ENCODE results near the gene TRMT61A. TPM values are rescaled to one million over a fixed set of nuclear protein-coding genes. Genes with fewer than 3 reads are reported as not detected.

TRMT61A gene
- total RNA-seq, 1 experiment from 2014 or later: 25.9 TPM

DNA sequence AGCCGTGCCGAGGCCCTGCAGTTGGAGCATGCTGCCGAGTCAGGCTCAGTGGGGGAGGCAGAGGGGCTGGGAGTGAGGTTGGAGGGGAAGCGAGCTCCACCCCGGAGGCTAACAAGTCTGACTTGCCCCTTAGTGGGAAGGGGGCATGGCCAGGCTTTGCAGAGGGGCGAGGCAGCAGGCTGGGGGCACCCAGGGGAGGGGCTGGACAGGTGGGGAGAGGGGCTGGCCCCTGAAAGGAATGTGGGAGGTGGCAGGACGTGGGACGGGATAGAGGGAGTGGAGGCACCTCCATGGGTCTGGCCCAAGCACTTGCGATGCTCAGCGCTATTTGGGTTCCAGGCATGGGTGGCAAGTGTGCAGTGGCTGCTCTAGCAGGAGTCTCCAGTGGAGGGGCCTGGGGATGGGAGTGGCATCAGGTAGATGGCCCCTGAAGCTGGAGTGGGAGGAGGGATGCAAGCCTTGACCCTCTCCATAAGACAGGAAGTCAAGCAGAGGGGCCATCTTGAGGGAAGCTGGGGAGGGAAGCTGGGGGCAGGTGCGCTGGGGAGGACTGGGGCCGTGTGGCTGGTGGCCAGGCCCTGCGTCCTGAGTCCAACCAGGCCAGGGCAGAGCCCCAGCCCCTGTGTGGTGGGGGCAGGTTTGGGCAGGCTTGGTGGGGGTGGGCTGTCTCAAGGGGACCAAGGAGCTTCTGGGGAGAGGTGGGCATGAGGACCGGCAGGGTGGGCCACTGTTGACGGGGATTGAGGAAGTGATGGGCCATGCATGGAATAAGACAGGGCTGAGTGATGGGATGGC is 2.6 kb downstream of the TRMT61A start:
- Mint-ChIP-seq H3K27me3 (ENCODE audit: unreplicated experiment) (no peaks in the 10 kb centered on the region), H3K4me1 (ENCODE audit: low read depth, unreplicated experiment) (peaks cover 16% of the 10 kb centered on the region), H3K4me3 (ENCODE audit: low read depth, unreplicated experiment) (no peak overlapping the region), H3K36me3 (ENCODE audit: insufficient read depth, unreplicated experiment) (peaks cover 48% of the 10 kb centered on the region), H3K27ac (ENCODE audit: unreplicated experiment) (no peak overlapping the region), H3K9me3 (ENCODE audit: low read depth, unreplicated experiment) (no peaks in the 10 kb centered on the region)
- TF ChIP-seq, protein P1, sequence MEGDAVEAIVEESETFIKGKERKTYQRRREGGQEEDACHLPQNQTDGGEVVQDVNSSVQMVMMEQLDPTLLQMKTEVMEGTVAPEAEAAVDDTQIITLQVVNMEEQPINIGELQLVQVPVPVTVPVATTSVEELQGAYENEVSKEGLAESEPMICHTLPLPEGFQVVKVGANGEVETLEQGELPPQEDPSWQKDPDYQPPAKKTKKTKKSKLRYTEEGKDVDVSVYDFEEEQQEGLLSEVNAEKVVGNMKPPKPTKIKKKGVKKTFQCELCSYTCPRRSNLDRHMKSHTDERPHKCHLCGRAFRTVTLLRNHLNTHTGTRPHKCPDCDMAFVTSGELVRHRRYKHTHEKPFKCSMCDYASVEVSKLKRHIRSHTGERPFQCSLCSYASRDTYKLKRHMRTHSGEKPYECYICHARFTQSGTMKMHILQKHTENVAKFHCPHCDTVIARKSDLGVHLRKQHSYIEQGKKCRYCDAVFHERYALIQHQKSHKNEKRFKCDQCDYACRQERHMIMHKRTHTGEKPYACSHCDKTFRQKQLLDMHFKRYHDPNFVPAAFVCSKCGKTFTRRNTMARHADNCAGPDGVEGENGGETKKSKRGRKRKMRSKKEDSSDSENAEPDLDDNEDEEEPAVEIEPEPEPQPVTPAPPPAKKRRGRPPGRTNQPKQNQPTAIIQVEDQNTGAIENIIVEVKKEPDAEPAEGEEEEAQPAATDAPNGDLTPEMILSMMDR (IDR thresholded peaks at IDR 0.05; ENCODE audit: unreplicated experiment): no peak
- CTCF ChIA-PET: interaction anchor here (0.7 kb wide), 1 partner anchor 21 kb away, joined by 3 read pairs; no protein-coding TSS in a partner anchor
- BruUV-seq (replicated peaks): no TSS peak
- no peak for DNase-seq
- intact Hi-C loops (cut with micrococcal nuclease; ENCODE audit: unreplicated experiment): no loop called here

GRCh38 chr14:103532216-103533136 is 3.5 kb downstream of the TRMT61A start:
- Mint-ChIP-seq H3K36me3 (ENCODE audit: insufficient read depth, unreplicated experiment) (peaks cover 42% of the 10 kb centered on the region), H3K4me1 (ENCODE audit: low read depth, unreplicated experiment) (peaks cover 11% of the 10 kb centered on the region), H3K27me3 (ENCODE audit: unreplicated experiment) (no peaks in the 10 kb centered on the region), H3K4me3 (ENCODE audit: low read depth, unreplicated experiment) (no peak overlapping the region), H3K9me3 (ENCODE audit: low read depth, unreplicated experiment) (no peaks in the 10 kb centered on the region), H3K27ac (ENCODE audit: unreplicated experiment) (no peak overlapping the region)
- intact Hi-C loops (cut with micrococcal nuclease; ENCODE audit: unreplicated experiment): no loop called here
- no peak for DNase-seq
- TF ChIP-seq, protein P1 (IDR thresholded peaks at IDR 0.05; ENCODE audit: unreplicated experiment): no peak
- no TSS peak for BruUV-seq (replicated peaks)
- CTCF ChIA-PET: interaction anchor here (0.5 to 0.7 kb wide), 2 partner anchors 17 to 21 kb away, joined by 3 read pairs; no protein-coding TSS in a partner anchor

- no peak overlapping the region for H3K27ac Mint-ChIP-seq (ENCODE audit: unreplicated experiment)
- DNase-seq: no peak
- intact Hi-C loops (cut with micrococcal nuclease; ENCODE audit: unreplicated experiment): no loop called here
- TF ChIP-seq, protein P1 (IDR thresholded peaks at IDR 0.05; ENCODE audit: unreplicated experiment): no peak
- H3K9me3 Mint-ChIP-seq (ENCODE audit: low read depth, unreplicated experiment): no peaks in the 10 kb centered on the region
- no peak overlapping the region for H3K4me3 Mint-ChIP-seq (ENCODE audit: low read depth, unreplicated experiment)
- CTCF ChIA-PET: interaction anchor here (0.5 kb wide), 1 partner anchor 17 kb away, joined by 3 read pairs; no protein-coding TSS in a partner anchor
- BruUV-seq (replicated peaks): no TSS peak
- peaks cover 2% of the 10 kb centered on the region for H3K4me1 Mint-ChIP-seq (ENCODE audit: low read depth, unreplicated experiment)
- no peaks in the 10 kb centered on the region for H3K27me3 Mint-ChIP-seq (ENCODE audit: unreplicated experiment)
- peaks cover 40% of the 10 kb centered on the region for H3K36me3 Mint-ChIP-seq (ENCODE audit: insufficient read depth, unreplicated experiment)
Measured at GRCh38 chr14:103533137-103533998, 4.4 kb downstream of the TRMT61A start.
